ENCODE measurements around the gene DLG1. TPM values are rescaled to one million over a fixed set of nuclear protein-coding genes. Genes with fewer than 3 reads are reported as not detected.

Gene DLG1
- total and polyA plus RNA-seq, 8 donors, result 17.9 to 173 (median 92.9) TPM

DNA sequence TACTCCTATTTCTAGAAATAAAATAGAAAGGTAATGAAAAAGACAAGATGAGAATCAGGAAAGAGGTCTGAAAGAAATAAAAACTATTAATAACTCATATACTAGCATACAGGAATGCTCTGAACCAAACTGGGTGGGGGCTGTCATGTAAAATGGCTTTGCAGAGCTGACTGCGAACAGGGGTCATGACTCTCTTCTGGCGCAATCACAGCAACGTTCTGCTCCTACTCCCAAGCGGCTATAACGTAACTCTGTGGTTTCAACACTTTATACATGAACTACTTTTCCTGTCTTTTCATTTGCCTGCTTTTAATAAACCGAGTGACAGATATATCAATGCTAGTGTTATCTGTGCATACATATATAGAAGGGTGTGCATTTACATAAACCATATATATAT, 116.7 kb downstream of the DLG1 start:
- intact Hi-C loops (cut with DNase I; ENCODE audit: low total_unique reads), result loop anchor here (10.0 kb wide), 1 partner anchor 177 kb away; no protein-coding TSS in a partner anchor
- Histone ChIP-seq H3K9me3 (no peaks in the 10 kb centered on the region), H3K36me3 (no peaks in the 10 kb centered on the region), H3K4me1 (peaks cover 0 to 39% (median 16%) of the 10 kb centered on the region in 4 donors), H3K27ac (no peak overlapping the region), H3K27me3 (no peaks in the 10 kb centered on the region), H3K4me3 (no peak overlapping the region)
- no peak for TF ChIP-seq EP300 (IDR thresholded peaks at IDR 0.05)
- TF ChIP-seq POLR2A (IDR thresholded peaks at IDR 0.05), result no peak
- no peak for TF ChIP-seq CTCF (IDR thresholded peaks at IDR 0.05)
- no peak for TF ChIP-seq POLR2AphosphoS5 (IDR thresholded peaks at IDR 0.05)
- DNase-seq, result peak in 1 of 2 donors; percentile 77
- WGBS, 5 donors, result 18 to 67% (median 64%) methylated on average over 6 of the region's 6 CpGs

DNA sequence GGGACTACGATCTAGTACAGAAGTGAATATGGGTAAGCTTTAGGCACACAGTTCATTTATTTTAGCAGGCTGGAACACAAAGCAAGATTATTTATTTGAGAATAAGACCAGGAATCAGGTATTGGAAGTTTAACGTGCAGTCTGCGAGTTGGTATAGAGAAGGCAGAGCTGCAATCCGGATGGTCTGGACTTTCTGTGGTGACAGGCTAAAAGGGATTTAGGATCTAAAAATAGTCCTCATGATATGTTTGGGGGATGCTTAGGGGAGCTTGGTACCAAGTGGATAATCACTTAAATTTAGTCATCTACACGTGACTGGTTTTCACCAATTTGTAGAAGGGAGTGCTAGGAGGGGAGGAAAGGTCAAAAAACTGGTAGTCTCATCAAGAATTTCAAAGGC, 119.4 kb downstream of the DLG1 start:
- no peak for DNase-seq

GRCh38 chr3:197175503-197175902, 122.9 kb downstream of the DLG1 start:
- no peak overlapping the region for H3K27ac ChIP-seq
- intact Hi-C loops (cut with DNase I; ENCODE audit: low total_unique reads), result no loop called here
- H3K27me3 ChIP-seq, result no peaks in the 10 kb centered on the region

More for the DNA sequence above, 119.4 kb downstream of the DLG1 start:
- TF ChIP-seq CTCF (IDR thresholded peaks at IDR 0.05), result no peak
- Histone ChIP-seq H3K4me3 (no peak overlapping the region), H3K36me3 (no peaks in the 10 kb centered on the region), H3K4me1 (peaks cover 0 to 46% (median 22%) of the 10 kb centered on the region in 4 donors), H3K9me3 (no peaks in the 10 kb centered on the region), H3K27ac (no peak overlapping the region), H3K27me3 (no peaks in the 10 kb centered on the region)
- intact Hi-C loops (cut with DNase I; ENCODE audit: low total_unique reads), result no loop called here
- WGBS, 5 donors, result 94 to 97% (median 95%) methylated on average over 5 of the region's 5 CpGs

GRCh38 chr3:197174927-197175326, 123.5 kb downstream of the DLG1 start:
- intact Hi-C loops (cut with DNase I; ENCODE audit: low total_unique reads), result no loop called here
- DNase-seq, result no peak
- Histone ChIP-seq H3K27me3 (no peaks in the 10 kb centered on the region), H3K4me1 (peaks cover 0 to 36% (median 12%) of the 10 kb centered on the region in 4 donors), H3K27ac (no peak overlapping the region), H3K36me3 (no peaks in the 10 kb centered on the region), H3K9me3 (no peaks in the 10 kb centered on the region), H3K4me3 (no peak overlapping the region)
- WGBS, 5 donors, result 53 to 73% (median 58%) methylated on average over 3 of the region's 3 CpGs
- TF ChIP-seq EP300 (IDR thresholded peaks at IDR 0.05), result no peak
- no peak for TF ChIP-seq POLR2A (IDR thresholded peaks at IDR 0.05)
- no peak for TF ChIP-seq POLR2AphosphoS5 (IDR thresholded peaks at IDR 0.05)
- no peak for TF ChIP-seq CTCF (IDR thresholded peaks at IDR 0.05)

More at GRCh38 chr3:197175503-197175902, 122.9 kb downstream of the DLG1 start:
- no peak overlapping the region for H3K4me3 ChIP-seq
- TF ChIP-seq POLR2AphosphoS5 (IDR thresholded peaks at IDR 0.05) (no peak), CTCF (IDR thresholded peaks at IDR 0.05) (no peak), POLR2A (IDR thresholded peaks at IDR 0.05) (no peak), EP300 (IDR thresholded peaks at IDR 0.05) (no peak)
- H3K36me3 ChIP-seq, result no peaks in the 10 kb centered on the region
- WGBS, 5 donors, result 25 to 39% (median 27%) methylated on average over 3 of the region's 3 CpGs
- H3K4me1 ChIP-seq, result peaks cover 0 to 41% (median 15%) of the 10 kb centered on the region in 4 donors
- no peak for DNase-seq
- H3K9me3 ChIP-seq, result no peaks in the 10 kb centered on the region

All from stomach (tissue), 9 donors.